Activated T-helper 2 cell treated with anti-CD3 and anti-CD28 coated beads, Interferon-gamma antibody, Interleukin-2, Interleukin-4, amounts not matched to agents 10 μg/mL and 5 μg/mL and 100 μg/mL, durations not matched to agents 14 hours and 24 hours and 36 hours (primary cell): ENCODE data around the gene SPEN. TPM values are rescaled to one million over a fixed set of nuclear protein-coding genes. Genes with fewer than 3 reads are reported as not detected.
A peak's percentile ranks its signal among the peaks of the same experiment; 100 is the strongest.
"Not testable (repeated sequence)": the region's sequence is repeated elsewhere in the genome, so short reads cannot be mapped to it uniquely, and the experiment has no call there.

ENCODE experiments used
- DNase-seq: peaks from one replicate; pipeline ENCODE4 v3.0.0; 2021; ENCODE audit warnings: low spot score
- H3K27ac Mint-ChIP-seq: one replicate; pipeline ENCODE4 v1.8.0; 2021; ENCODE audit warnings: mixed read lengths
- H3K27me3 Mint-ChIP-seq: one replicate; pipeline ENCODE4 v1.8.0; 2021; ENCODE audit warnings: low read depth, mixed read lengths
- H3K36me3 Mint-ChIP-seq: one replicate; pipeline ENCODE4 v1.8.0; 2021; ENCODE audit warnings: low read depth, mixed read lengths
- H3K4me1 Mint-ChIP-seq: one replicate; pipeline ENCODE4 v1.8.0; 2021; ENCODE audit warnings: low read depth, mixed read lengths
- H3K4me3 Mint-ChIP-seq: one replicate; pipeline ENCODE4 v1.8.0; 2021; ENCODE audit warnings: low read depth, mild to moderate bottlenecking, moderate library complexity, mixed read lengths
- H3K9me3 Mint-ChIP-seq: one replicate; pipeline ENCODE4 v1.8.0; 2021; ENCODE audit warnings: mixed read lengths
- intact Hi-C: fragments of 100-400 bp; cut with micrococcal nuclease; formaldehyde crosslinking; loops from one replicate; pipeline ENCODE4 v1.15.1; 2023
- total RNA-seq: library from RNA; stranded (reverse); gene quantifications from 2 replicates; pipeline ENCODE4 v1.2.3, GENCODE V29; 2022

SPEN gene
- total RNA-seq, 1 donor from 2014 or later, result 75.9 TPM

DNA sequence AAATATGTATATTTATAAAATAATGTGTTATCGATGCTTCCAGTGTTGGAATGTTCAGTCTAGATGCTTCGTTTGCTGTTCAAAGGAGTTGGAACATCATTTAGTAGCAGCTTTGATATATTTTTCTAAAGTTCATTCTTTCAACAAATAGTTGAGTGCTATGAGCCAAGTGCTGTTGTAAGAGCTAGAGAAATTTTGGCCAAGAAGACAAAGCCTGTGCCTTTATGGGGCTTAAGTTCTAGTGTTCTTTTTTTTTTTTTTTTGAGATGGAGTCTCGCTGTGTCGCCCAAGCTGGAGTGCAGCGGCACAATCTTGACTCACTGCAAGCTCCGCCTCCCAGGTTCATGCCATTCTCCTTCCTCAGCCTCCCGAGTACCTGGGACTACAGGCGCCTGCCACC, 78.9 kb downstream of the SPEN start:
- H3K4me3 Mint-ChIP-seq, H3K27ac Mint-ChIP-seq, H3K9me3 Mint-ChIP-seq, H3K27me3 Mint-ChIP-seq, DNase-seq, H3K4me1 Mint-ChIP-seq, intact Hi-C loops: not testable (repeated sequence)
- peaks cover 80% of the 10 kb centered on the region for H3K36me3 Mint-ChIP-seq

GRCh38 chr1:15928971-15929965, 81.8 kb downstream of the SPEN start:
- Mint-ChIP-seq H3K4me3 (no peak overlapping the region), H3K9me3 (no peaks in the 10 kb centered on the region), H3K27me3 (no peaks in the 10 kb centered on the region), H3K36me3 (peaks cover 83% of the 10 kb centered on the region), H3K4me1 (peaks cover 2% of the 10 kb centered on the region), H3K27ac (no peak overlapping the region)
- DNase-seq, result no peak
- intact Hi-C loops, result no loop called here

DNA sequence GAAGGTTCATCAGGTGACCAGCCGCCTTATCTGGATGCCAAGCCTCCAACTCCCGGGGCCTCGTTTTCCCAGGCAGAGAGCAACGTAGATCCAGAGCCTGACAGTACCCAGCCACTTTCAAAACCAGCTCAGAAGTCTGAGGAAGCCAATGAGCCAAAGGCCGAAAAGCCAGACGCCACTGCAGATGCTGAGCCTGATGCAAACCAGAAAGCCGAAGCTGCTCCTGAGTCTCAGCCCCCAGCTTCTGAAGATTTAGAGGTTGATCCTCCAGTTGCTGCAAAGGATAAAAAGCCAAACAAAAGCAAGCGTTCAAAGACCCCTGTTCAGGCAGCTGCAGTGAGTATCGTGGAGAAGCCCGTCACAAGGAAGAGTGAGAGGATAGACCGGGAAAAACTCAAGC, 83.9 kb downstream of the SPEN start:
- H3K4me1 Mint-ChIP-seq, result peaks cover 2% of the 10 kb centered on the region
- no peaks in the 10 kb centered on the region for H3K27me3 Mint-ChIP-seq
- no peaks in the 10 kb centered on the region for H3K9me3 Mint-ChIP-seq
- no peak overlapping the region for H3K4me3 Mint-ChIP-seq
- intact Hi-C loops, result no loop called here
- DNase-seq, result no peak
- peaks cover 90% of the 10 kb centered on the region for H3K36me3 Mint-ChIP-seq
- no peak overlapping the region for H3K27ac Mint-ChIP-seq

DNA sequence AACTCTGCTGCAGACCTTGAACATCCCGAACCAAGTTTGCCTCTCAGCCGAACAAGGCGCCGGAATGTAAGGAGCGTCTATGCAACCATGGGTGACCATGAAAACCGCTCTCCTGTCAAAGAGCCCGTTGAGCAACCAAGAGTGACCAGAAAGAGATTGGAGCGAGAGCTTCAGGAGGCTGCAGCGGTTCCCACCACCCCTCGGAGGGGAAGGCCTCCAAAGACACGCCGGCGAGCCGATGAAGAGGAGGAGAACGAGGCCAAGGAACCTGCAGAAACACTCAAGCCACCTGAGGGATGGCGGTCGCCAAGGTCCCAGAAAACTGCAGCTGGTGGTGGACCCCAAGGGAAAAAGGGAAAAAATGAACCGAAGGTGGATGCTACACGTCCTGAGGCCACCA, 84.4 kb downstream of the SPEN start:
- DNase-seq, result no peak
- Mint-ChIP-seq H3K27ac (no peak overlapping the region), H3K36me3 (peaks cover 90% of the 10 kb centered on the region), H3K4me3 (no peak overlapping the region), H3K4me1 (peaks cover 2% of the 10 kb centered on the region), H3K27me3 (no peaks in the 10 kb centered on the region), H3K9me3 (no peaks in the 10 kb centered on the region)
- intact Hi-C loops, result no loop called here

- Mint-ChIP-seq H3K4me1 (peaks cover 6% of the 10 kb centered on the region), H3K27me3 (no peaks in the 10 kb centered on the region), H3K36me3 (peaks cover 93% of the 10 kb centered on the region), H3K27ac (no peak overlapping the region), H3K4me3 (no peak overlapping the region), H3K9me3 (no peaks in the 10 kb centered on the region)
- intact Hi-C loops, result no loop called here
- DNase-seq, result no peak
Observed at GRCh38 chr1:15932612-15933011, 85.1 kb downstream of the SPEN start.

DNA sequence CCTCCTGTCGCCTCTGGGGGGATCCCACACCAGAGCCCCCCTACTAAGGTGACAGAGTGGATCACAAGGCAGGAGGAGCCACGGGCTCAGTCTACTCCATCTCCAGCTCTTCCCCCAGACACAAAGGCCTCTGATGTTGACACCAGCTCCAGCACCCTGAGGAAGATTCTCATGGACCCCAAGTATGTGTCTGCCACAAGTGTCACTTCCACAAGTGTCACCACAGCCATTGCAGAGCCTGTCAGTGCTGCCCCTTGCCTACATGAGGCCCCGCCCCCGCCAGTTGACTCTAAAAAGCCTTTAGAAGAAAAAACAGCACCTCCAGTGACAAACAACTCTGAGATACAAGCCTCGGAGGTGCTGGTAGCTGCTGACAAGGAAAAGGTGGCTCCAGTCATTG, 86.2 kb downstream of the SPEN start:
- no peak overlapping the region for H3K27ac Mint-ChIP-seq
- H3K4me3 Mint-ChIP-seq, result no peak overlapping the region
- no peak for DNase-seq
- peaks cover 92% of the 10 kb centered on the region for H3K36me3 Mint-ChIP-seq
- H3K27me3 Mint-ChIP-seq, result no peaks in the 10 kb centered on the region
- intact Hi-C loops, result no loop called here
- peaks cover 9% of the 10 kb centered on the region for H3K4me1 Mint-ChIP-seq
- no peaks in the 10 kb centered on the region for H3K9me3 Mint-ChIP-seq

DNA sequence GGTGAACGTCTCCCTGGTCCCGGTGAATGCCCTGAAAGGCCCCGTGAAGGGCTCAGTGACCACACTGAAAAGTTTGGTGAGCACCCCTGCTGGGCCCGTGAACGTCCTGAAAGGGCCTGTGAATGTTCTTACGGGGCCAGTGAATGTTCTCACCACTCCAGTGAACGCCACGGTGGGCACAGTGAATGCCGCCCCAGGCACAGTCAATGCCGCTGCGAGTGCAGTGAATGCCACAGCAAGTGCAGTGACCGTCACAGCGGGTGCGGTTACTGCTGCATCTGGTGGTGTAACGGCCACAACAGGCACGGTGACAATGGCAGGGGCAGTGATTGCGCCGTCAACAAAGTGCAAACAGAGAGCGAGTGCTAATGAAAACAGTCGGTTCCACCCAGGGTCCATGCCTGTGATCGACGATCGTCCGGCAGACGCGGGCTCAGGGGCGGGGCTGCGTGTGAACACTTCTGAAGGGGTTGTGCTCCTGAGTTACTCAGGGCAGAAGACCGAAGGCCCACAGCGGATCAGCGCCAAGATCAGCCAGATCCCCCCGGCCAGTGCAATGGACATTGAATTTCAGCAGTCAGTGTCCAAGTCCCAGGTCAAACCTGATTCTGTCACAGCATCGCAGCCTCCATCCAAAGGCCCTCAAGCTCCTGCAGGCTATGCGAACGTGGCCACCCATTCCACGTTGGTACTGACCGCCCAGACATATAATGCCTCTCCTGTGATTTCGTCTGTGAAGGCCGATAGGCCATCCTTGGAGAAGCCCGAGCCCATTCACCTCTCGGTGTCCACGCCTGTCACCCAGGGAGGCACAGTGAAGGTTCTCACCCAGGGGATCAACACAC, 86.9 kb downstream of the SPEN start:
- Mint-ChIP-seq H3K27me3 (no peaks in the 10 kb centered on the region), H3K36me3 (peaks cover 92% of the 10 kb centered on the region), H3K4me3 (no peak overlapping the region), H3K27ac (no peak overlapping the region), H3K4me1 (peaks cover 12% of the 10 kb centered on the region), H3K9me3 (no peaks in the 10 kb centered on the region)
- intact Hi-C loops, result no loop called here
- DNase-seq, result no peak

GRCh38 chr1:15935056-15935950, 87.8 kb downstream of the SPEN start:
- peaks cover 12% of the 10 kb centered on the region for H3K4me1 Mint-ChIP-seq
- H3K27me3 Mint-ChIP-seq, result no peaks in the 10 kb centered on the region
- H3K27ac Mint-ChIP-seq, result no peak overlapping the region
- intact Hi-C loops, result no loop called here
- no peaks in the 10 kb centered on the region for H3K9me3 Mint-ChIP-seq
- H3K36me3 Mint-ChIP-seq, result peaks cover 92% of the 10 kb centered on the region
- H3K4me3 Mint-ChIP-seq, result no peak overlapping the region
- DNase-seq, result no peak

DNA sequence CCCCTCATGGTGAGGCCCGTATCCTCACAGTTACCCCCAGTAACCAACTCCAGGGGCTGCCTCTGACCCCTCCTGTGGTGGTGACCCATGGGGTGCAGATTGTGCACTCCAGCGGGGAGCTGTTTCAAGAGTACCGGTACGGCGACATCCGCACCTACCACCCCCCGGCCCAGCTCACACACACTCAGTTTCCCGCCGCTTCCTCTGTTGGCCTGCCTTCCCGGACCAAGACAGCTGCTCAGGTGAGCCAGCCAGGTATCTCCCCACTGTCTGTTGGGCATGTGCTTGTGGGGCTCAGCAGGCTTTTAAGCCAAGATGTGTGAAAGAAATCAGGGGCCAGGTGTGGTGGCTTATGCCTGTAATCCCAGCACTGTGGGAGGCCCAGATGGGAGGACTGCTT, 88.5 kb downstream of the SPEN start:
- peaks cover 90% of the 10 kb centered on the region for H3K36me3 Mint-ChIP-seq
- intact Hi-C loops, result no loop called here
- no peak for DNase-seq
- no peak overlapping the region for H3K4me3 Mint-ChIP-seq
- no peaks in the 10 kb centered on the region for H3K27me3 Mint-ChIP-seq
- peaks cover 12% of the 10 kb centered on the region for H3K4me1 Mint-ChIP-seq
- no peaks in the 10 kb centered on the region for H3K9me3 Mint-ChIP-seq
- H3K27ac Mint-ChIP-seq, result no peak overlapping the region

DNA sequence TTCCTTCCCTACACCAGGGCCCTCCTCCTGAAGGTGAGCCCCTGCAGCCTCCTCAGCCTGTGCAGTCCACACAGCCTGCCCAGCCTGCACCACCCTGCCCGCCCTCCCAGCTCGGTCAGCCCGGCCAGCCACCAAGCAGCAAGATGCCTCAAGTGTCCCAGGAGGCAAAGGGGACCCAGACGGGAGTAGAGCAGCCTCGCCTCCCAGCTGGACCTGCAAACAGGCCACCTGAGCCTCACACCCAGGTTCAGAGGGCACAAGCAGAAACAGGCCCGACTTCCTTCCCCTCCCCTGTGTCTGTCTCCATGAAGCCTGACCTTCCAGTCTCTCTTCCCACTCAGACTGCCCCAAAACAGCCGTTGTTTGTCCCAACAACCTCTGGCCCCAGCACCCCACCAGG, 89.6 kb downstream of the SPEN start:
- no peak for DNase-seq
- Mint-ChIP-seq H3K4me1 (peaks cover 12% of the 10 kb centered on the region), H3K27ac (peak overlapping the region; percentile 77), H3K36me3 (peaks cover 79% of the 10 kb centered on the region), H3K27me3 (no peaks in the 10 kb centered on the region), H3K4me3 (no peak overlapping the region), H3K9me3 (no peaks in the 10 kb centered on the region)
- intact Hi-C loops, result no loop called here

DNA sequence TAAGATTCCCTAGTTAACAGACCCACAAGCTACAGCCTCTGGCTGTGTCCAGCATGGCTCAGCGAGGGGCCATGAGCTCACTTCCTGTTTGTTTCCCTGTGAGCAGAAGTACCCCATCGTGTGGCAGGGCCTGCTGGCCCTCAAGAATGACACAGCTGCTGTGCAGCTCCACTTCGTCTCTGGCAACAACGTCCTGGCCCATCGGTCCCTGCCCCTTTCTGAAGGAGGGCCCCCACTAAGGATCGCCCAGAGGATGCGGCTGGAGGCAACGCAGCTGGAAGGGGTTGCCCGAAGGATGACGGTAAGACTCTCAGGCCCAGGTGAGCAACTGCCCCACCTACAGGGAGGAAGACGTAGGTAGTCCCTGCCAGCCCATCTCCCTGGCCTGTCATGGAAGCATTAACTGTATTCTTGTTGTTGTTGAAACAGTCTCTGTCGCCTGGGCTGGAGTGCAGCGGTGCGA, 90.2 kb downstream of the SPEN start:
- Mint-ChIP-seq H3K27ac (peak overlapping the region; percentile 77), H3K4me1 (peaks cover 12% of the 10 kb centered on the region), H3K36me3 (peaks cover 75% of the 10 kb centered on the region), H3K9me3 (no peaks in the 10 kb centered on the region), H3K4me3 (no peak overlapping the region), H3K27me3 (no peaks in the 10 kb centered on the region)
- DNase-seq, result no peak
- intact Hi-C loops, result no loop called here

DNA sequence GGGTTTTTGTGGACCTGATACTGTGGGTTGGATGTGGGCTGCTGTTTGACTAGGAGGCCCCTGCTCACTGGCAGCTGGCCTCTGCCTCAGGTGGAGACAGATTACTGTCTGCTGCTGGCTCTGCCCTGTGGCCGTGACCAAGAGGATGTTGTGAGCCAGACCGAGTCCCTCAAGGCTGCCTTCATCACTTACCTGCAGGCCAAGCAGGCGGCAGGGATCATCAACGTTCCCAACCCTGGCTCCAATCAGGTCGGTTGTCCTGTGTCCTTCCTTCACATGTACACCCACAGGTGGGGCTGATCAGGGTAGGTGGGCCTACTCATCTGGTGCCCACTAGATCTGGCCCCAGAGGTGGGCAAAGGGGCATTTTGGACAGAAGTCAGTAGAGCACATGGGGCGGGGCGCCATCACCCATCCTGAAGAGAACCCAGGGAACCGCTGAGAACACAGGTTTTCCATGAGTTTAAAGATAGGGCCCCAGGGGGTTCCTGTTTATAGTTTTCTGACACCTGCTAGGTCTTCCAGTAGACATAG, 91.2 kb downstream of the SPEN start:
- peak overlapping the region; percentile 28 for H3K27ac Mint-ChIP-seq
- DNase-seq, result no peak
- intact Hi-C loops, result no loop called here
- no peaks in the 10 kb centered on the region for H3K27me3 Mint-ChIP-seq
- H3K36me3 Mint-ChIP-seq, result peaks cover 65% of the 10 kb centered on the region
- H3K4me3 Mint-ChIP-seq, result no peak overlapping the region
- H3K9me3 Mint-ChIP-seq, result no peaks in the 10 kb centered on the region
- peaks cover 12% of the 10 kb centered on the region for H3K4me1 Mint-ChIP-seq
